Cardiac muscle cell (in vitro differentiated cells and primary cell): ENCODE data around the gene PEPD. TPM values are rescaled to one million over a fixed set of nuclear protein-coding genes. Genes with fewer than 3 reads are reported as not detected.

Experiments
- DNase-seq, 2 donors: peaks; one replicate each; pipeline versions ENCODE4 v3.0.0 to v3.0.0-alpha.2; 2010 to 2017; ENCODE audit warnings: low read depth in 1 of 2, low spot score in 1 of 2
- H3K27ac ChIP-seq: fragments of 200-600 bp; sonication (generic); 2 replicates; pipeline ENCODE4 v1.5.1; 2016
- H3K27me3 ChIP-seq: fragments of 200-600 bp; sonication (generic); 2 replicates; pipeline ENCODE4 v1.6.0; 2016; ENCODE audit warnings: control low read depth
- H3K36me3 ChIP-seq: fragments of 200-600 bp; sonication (generic); 2 replicates; pipeline ENCODE4 v1.5.1; 2016; ENCODE audit warnings: control low read depth
- H3K4me1 ChIP-seq: fragments of 200-600 bp; sonication (generic); 2 replicates; pipeline ENCODE4 v1.8.1; 2017; ENCODE audit warnings: low read depth, mild to moderate bottlenecking, mixed run types
- H3K4me3 ChIP-seq: fragments of 200-600 bp; sonication (generic); 2 replicates; pipeline ENCODE4 v1.5.1; 2016; ENCODE audit warnings: mild to moderate bottlenecking
- H3K9me3 ChIP-seq: fragments of 200-600 bp; sonication (generic); 2 replicates; pipeline ENCODE4 v1.5.1; 2017; ENCODE audit warnings: low read depth, mild to moderate bottlenecking, control low read depth
- polyA plus RNA-seq: library from polyadenylated mRNA; unstranded; fragments of >200 nt; fragmentation: Nextera tagmentation; extraction: Ambion mirVana; gene quantifications from 2 replicates; pipeline ENCODE4 v1.2.1, GENCODE V29; 2016
- total RNA-seq: library from RNA; depleted of rRNA; stranded (reverse); fragments of >200 nt; gene quantifications from 2 replicates; pipeline ENCODE4 v1.2.3, GENCODE V29; 2016
- TF ChIP-seq, protein P1 (sequence below): IDR thresholded peaks from 2 replicates; pipeline ENCODE4 v1.5.1; 2012; ENCODE audit warnings: low read depth, mild to moderate bottlenecking, low read length

PEPD gene
- total and polyA plus RNA-seq, 2 experiments from 2014 or later = 40.3 to 80.6 TPM

GRCh38 chr19:33366127-33366526, 155.5 kb downstream of the PEPD start:
- H3K27ac ChIP-seq = no peak overlapping the region
- no peaks in the 10 kb centered on the region for H3K4me1 ChIP-seq
- TF ChIP-seq, protein P1, sequence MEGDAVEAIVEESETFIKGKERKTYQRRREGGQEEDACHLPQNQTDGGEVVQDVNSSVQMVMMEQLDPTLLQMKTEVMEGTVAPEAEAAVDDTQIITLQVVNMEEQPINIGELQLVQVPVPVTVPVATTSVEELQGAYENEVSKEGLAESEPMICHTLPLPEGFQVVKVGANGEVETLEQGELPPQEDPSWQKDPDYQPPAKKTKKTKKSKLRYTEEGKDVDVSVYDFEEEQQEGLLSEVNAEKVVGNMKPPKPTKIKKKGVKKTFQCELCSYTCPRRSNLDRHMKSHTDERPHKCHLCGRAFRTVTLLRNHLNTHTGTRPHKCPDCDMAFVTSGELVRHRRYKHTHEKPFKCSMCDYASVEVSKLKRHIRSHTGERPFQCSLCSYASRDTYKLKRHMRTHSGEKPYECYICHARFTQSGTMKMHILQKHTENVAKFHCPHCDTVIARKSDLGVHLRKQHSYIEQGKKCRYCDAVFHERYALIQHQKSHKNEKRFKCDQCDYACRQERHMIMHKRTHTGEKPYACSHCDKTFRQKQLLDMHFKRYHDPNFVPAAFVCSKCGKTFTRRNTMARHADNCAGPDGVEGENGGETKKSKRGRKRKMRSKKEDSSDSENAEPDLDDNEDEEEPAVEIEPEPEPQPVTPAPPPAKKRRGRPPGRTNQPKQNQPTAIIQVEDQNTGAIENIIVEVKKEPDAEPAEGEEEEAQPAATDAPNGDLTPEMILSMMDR = no peak

DNA sequence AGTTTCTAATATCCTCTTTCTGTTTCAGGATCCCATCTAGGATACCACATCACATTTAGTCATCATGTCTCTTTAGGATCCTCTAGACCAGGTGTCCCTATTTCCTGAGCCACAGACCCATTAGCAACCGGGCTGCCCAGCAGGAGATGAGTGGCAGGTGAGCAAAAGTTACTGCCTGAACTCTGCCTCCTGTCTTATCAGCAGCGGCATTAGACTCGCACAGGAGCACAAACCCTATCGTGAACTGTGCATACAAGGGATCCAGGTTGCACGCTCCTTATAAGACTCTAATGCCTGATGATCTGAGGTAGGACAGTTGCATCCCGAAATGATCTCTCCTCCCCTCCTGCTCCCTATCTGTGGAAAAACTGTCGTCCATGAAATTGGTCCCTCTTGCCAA, 155.9 kb downstream of the PEPD start:
- Histone ChIP-seq H3K4me1 (no peaks in the 10 kb centered on the region), H3K4me3 (no peak overlapping the region), H3K9me3 (no peaks in the 10 kb centered on the region), H3K27me3 (peaks cover 9% of the 10 kb centered on the region), H3K36me3 (no peaks in the 10 kb centered on the region), H3K27ac (no peak overlapping the region)
- TF ChIP-seq, protein P1 = no peak
- DNase-seq = no peak

More at GRCh38 chr19:33366127-33366526, 155.5 kb downstream of the PEPD start:
- H3K9me3 ChIP-seq = no peaks in the 10 kb centered on the region
- peaks cover 9% of the 10 kb centered on the region for H3K27me3 ChIP-seq
- no peaks in the 10 kb centered on the region for H3K36me3 ChIP-seq
- no peak for DNase-seq
- H3K4me3 ChIP-seq = no peak overlapping the region

DNA sequence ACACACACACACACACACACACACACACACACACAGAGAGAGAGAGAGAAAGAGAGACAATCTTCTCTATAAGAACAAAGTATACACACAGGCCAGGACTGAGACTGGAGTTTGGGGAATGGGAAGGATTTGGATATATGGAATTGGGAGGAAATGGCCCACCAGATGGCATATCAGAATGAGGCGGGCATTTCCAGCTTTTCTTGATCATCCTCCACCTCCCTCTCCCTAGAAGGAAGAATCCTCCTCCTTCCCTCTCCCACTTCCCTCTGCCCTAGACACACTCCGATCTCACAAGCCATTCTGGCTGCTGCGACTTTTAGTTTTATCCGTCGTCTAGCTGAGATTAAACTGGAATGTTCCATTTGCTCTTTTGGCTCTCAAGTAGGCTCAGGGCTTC, 158.1 kb downstream of the PEPD start:
- no peaks in the 10 kb centered on the region for H3K4me1 ChIP-seq
- H3K4me3 ChIP-seq = no peak overlapping the region
- peaks cover 9% of the 10 kb centered on the region for H3K27me3 ChIP-seq
- no peak overlapping the region for H3K27ac ChIP-seq
- DNase-seq = no peak
- TF ChIP-seq, protein P1 = no peak
- H3K9me3 ChIP-seq = no peaks in the 10 kb centered on the region
- H3K36me3 ChIP-seq = no peaks in the 10 kb centered on the region

DNA sequence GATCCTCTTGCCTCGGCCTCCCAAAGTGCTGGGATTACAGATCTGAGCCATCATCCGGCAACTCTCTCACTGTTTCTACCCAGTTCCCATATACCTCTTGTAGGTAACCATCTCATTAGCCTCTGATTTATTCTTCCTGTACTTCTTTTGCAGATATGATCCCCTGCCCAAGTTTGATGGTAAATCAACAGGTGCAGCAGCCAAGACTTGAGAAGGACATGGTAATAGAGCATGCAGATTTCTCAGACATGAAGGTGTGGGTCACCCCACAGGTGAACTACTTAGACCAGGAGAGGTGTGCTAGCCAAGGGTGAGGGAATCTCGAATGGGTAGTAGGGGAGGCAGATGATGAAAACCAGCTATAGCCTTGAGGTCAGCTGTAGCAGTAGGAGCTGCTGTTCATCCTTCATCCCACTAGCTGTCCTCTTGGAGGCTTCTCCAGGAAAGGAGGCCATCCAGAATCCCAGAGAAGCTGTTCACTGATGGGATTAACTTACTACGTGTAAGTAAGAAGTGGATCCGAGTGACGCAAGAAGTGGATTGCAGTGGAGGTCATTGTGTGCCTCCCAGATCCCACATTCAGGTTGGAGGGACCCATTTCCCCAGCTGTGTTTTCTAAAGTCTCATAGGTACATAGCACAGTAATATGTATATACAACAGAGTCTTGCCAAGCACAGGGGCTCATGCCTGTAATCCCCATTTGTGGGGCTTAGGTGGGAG, 158.9 kb downstream of the PEPD start:
- H3K27me3 ChIP-seq = peaks cover 9% of the 10 kb centered on the region
- no peaks in the 10 kb centered on the region for H3K4me1 ChIP-seq
- no peaks in the 10 kb centered on the region for H3K9me3 ChIP-seq
- TF ChIP-seq, protein P1 = no peak
- H3K36me3 ChIP-seq = no peaks in the 10 kb centered on the region
- no peak overlapping the region for H3K4me3 ChIP-seq
- no peak overlapping the region for H3K27ac ChIP-seq
- DNase-seq = no peak

GRCh38 chr19:33359581-33359980, 162.0 kb downstream of the PEPD start:
- Histone ChIP-seq H3K27me3 (no peaks in the 10 kb centered on the region), H3K4me1 (no peaks in the 10 kb centered on the region), H3K27ac (no peak overlapping the region), H3K4me3 (no peak overlapping the region), H3K9me3 (no peaks in the 10 kb centered on the region), H3K36me3 (no peaks in the 10 kb centered on the region)
- TF ChIP-seq, protein P1 = no peak
- no peak for DNase-seq
